Keratinocyte (primary cell): Measurements from ENCODE around the gene KIAA1217. TPM values are rescaled to one million over a fixed set of nuclear protein-coding genes. Genes with fewer than 3 reads are reported as not detected.
A peak's percentile ranks its signal among the peaks of the same experiment; 100 is the strongest.

Experiments
- DNase-seq: peaks from one replicate; pipeline ENCODE4 v3.0.0-alpha.2; 2011; ENCODE audit warnings: low read depth, missing footprints, low spot score
- FAIRE-seq: peaks from 2 replicates; lab custom pipeline; 2011; peaks lifted over from hg19 to GRCh38; lab: Jason Lieb, UNC
- H2AFZ ChIP-seq: 2 replicates; pipeline ENCODE4 v1.6.0; 2012; ENCODE audit warnings: low read length, control low read depth, inconsistent platforms; ENCODE audit not compliant: control insufficient read depth
- H3K27ac ChIP-seq: 2 replicates; pipeline ENCODE4 v1.5.1; 2011; ENCODE audit warnings: low read length; ENCODE audit not compliant: control insufficient read depth, insufficient read depth
- H3K27me3 ChIP-seq: 3 replicates; pipeline ENCODE4 v1.6.0; 2011; ENCODE audit warnings: low read length; ENCODE audit not compliant: control insufficient read depth, insufficient read depth; ENCODE audit errors: extremely low read depth
- H3K36me3 ChIP-seq, 2 experiments: 2 replicates in 1 of 2; 3 replicates in 1 of 2; pipeline ENCODE4 v1.5.1; 2011; ENCODE audit warnings: low read length in 2 of 2, mild to moderate bottlenecking in 1 of 2; ENCODE audit not compliant: control insufficient read depth in 2 of 2, insufficient read depth in 2 of 2; ENCODE audit errors: extremely low read depth in 1 of 2
- H3K4me1 ChIP-seq: 3 replicates; pipeline ENCODE4 v1.5.1; 2011; ENCODE audit warnings: low read length; ENCODE audit not compliant: control insufficient read depth, insufficient read depth; ENCODE audit errors: extremely low read depth
- H3K4me2 ChIP-seq: 3 replicates; pipeline ENCODE4 v1.6.0; 2011; ENCODE audit warnings: low read depth, low read length; ENCODE audit not compliant: control insufficient read depth, insufficient read depth; ENCODE audit errors: extremely low read depth
- H3K4me3 ChIP-seq, 3 experiments: fragments of 200-600 bp in 1 of 3; sonication (generic) in 1 of 3; 2 replicates in 2 of 3; 3 replicates in 1 of 3; pipeline ENCODE4 v1.5.1; 2011 to 2016; ENCODE audit warnings: low read length in 3 of 3, mild to moderate bottlenecking in 3 of 3, control low read depth in 2 of 3, inconsistent platforms in 1 of 3, low read depth in 1 of 3, mixed read lengths in 1 of 3, mixed run types in 1 of 3, moderate library complexity in 1 of 3; ENCODE audit not compliant: control insufficient read depth in 2 of 3, insufficient read depth in 2 of 3; ENCODE audit errors: extremely low read depth in 1 of 3
- H3K79me2 ChIP-seq: 2 replicates; pipeline ENCODE4 v1.6.0; 2012; ENCODE audit warnings: low read length; ENCODE audit not compliant: control insufficient read depth, insufficient read depth
- H3K9ac ChIP-seq: 3 replicates; pipeline ENCODE4 v1.6.0; 2011; ENCODE audit warnings: low read length; ENCODE audit not compliant: control insufficient read depth, insufficient read depth; ENCODE audit errors: extremely low read depth
- H3K9me1 ChIP-seq: 3 replicates; pipeline ENCODE4 v1.6.0; 2011; ENCODE audit warnings: low read length; ENCODE audit not compliant: control insufficient read depth, insufficient read depth; ENCODE audit errors: extremely low read depth
- H3K9me3 ChIP-seq: 2 replicates; pipeline ENCODE4 v1.5.1; 2012; ENCODE audit warnings: low read depth, low read length; ENCODE audit not compliant: control insufficient read depth
- H4K20me1 ChIP-seq: 3 replicates; pipeline ENCODE4 v1.6.0; 2011; ENCODE audit warnings: low read length; ENCODE audit not compliant: control insufficient read depth, insufficient read depth; ENCODE audit errors: extremely low read depth
- EZH2 ChIP-seq: IDR thresholded peaks from one replicate; pipeline ENCODE4 v1.6.1; 2012; ENCODE audit warnings: inconsistent platforms, mild to moderate bottlenecking, low read length, moderate library complexity
- dilution Hi-C: fragments of 300-500 bp; cut with MboI; formaldehyde crosslinking; loops from one replicate; pipeline ENCODE4 v1.7.0; 2020; ENCODE audit warnings: low sequenced_read_pairs; ENCODE audit not compliant: extremely low pct_ligation_motif_present
- polyA plus RNA-seq, 5 experiments: library from polyadenylated mRNA; depleted of rRNA in 3 of 5; stranded (reverse) in 3 of 5; stranded (forward) in 1 of 5; unstranded in 1 of 5; fragments of >200 nt; gene quantifications; 1 replicate in 1 of 5; 2 replicates in 3 of 5; 3 replicates in 1 of 5; pipeline versions ENCODE4 v1.2.1 to v1.2.3, GENCODE V29; 2011 to 2012; ENCODE audit warnings: missing spikeins in 2 of 5, low read depth in 1 of 5, low replicate concordance in 1 of 5
- TF ChIP-seq, protein P1 (sequence below), 3 experiments: IDR thresholded peaks in 1 of 3; conservative IDR thresholded peaks in 1 of 3; optimal IDR thresholded peaks in 1 of 3; 2 replicates in 2 of 3; 3 replicates in 1 of 3; pipeline versions ENCODE3 to v1.5.1; 2011; ENCODE audit warnings: low read length in 3 of 3, mild to moderate bottlenecking in 3 of 3, moderate library complexity in 2 of 3, control low read depth in 1 of 3, inconsistent platforms in 1 of 3; ENCODE audit not compliant: insufficient read depth in 2 of 3; ENCODE audit errors: extremely low read depth in 1 of 3

The KIAA1217 gene
- polyA plus RNA-seq, 1 donor (not counting 4 experiments of a cell fraction or from before 2014, with no cell fraction given), result 10.4 TPM

DNA sequence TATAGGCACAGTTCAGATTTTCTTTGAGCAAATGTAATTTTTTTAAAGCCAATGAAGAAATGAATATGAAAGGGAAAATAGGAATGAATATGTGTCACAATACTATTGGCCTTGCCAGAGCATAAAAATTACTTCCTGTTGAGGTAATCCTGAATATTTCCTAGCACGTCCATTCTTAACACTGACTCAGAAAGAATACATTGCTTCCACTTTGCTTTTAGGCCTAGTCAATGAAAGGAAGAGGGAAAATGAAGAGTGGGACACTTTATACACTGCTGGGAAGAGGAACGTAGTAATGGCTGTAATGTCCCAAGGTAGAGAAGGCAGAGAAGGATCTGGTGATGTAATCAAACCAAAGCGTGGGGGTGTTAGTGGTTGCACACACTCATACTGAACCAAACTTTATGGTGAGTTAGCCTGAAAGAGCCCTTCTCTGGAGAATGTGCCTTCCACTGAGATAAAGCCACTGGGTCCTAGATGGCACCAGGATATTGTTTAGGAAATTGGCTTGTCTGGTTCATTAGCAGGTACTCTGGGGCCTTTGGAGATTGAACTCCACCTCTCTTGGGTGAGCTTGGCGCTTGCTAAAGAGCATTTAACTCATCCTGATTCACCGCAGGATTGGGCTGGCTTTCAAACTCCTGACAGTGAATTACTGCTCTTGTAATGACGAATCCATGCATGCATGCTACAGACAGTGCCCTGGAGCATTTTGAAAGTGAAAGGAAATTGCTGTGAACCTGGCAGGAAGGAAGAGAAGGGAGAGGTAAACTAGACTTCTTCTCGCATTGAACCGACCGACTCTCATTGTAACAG lies 254.9 kb downstream of the KIAA1217 start:
- H3K36me3 ChIP-seq, result peaks cover 0 to 4% of the 10 kb centered on the region in 2 experiments
- H4K20me1 ChIP-seq, result no peaks in the 10 kb centered on the region
- FAIRE-seq, result peak; percentile 98
- peak overlapping the region; percentile 93 for H3K9ac ChIP-seq
- no peaks in the 10 kb centered on the region for H3K27me3 ChIP-seq
- TF ChIP-seq, protein P1, sequence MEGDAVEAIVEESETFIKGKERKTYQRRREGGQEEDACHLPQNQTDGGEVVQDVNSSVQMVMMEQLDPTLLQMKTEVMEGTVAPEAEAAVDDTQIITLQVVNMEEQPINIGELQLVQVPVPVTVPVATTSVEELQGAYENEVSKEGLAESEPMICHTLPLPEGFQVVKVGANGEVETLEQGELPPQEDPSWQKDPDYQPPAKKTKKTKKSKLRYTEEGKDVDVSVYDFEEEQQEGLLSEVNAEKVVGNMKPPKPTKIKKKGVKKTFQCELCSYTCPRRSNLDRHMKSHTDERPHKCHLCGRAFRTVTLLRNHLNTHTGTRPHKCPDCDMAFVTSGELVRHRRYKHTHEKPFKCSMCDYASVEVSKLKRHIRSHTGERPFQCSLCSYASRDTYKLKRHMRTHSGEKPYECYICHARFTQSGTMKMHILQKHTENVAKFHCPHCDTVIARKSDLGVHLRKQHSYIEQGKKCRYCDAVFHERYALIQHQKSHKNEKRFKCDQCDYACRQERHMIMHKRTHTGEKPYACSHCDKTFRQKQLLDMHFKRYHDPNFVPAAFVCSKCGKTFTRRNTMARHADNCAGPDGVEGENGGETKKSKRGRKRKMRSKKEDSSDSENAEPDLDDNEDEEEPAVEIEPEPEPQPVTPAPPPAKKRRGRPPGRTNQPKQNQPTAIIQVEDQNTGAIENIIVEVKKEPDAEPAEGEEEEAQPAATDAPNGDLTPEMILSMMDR (optimal IDR thresholded peaks at IDR 0.05 in 1 of 3, IDR thresholded peaks at IDR 0.05 in 1 of 3, conservative IDR thresholded peaks at IDR 0.05 in 1 of 3; ENCODE audit: extremely low read depth in 1 of 3, insufficient read depth in 2 of 3, low read length in 3 of 3), result no peak
- no peak for TF ChIP-seq EZH2
- H3K79me2 ChIP-seq, result peaks cover 16% of the 10 kb centered on the region
- H3K9me1 ChIP-seq, result no peaks in the 10 kb centered on the region
- H3K27ac ChIP-seq, result peak overlapping the region; percentile 100
- peak overlapping the region; percentile 95 for H3K4me2 ChIP-seq
- peak; percentile 93 for DNase-seq
- H3K9me3 ChIP-seq, result no peaks in the 10 kb centered on the region
- peak overlapping the region; percentile 48 for H2AFZ ChIP-seq
- H3K4me3 ChIP-seq, result peak overlapping the region in 2 of 3 experiments; percentile 4 to 52
- dilution Hi-C loops, result no loop called here
- H3K4me1 ChIP-seq, result peaks cover 47% of the 10 kb centered on the region

DNA sequence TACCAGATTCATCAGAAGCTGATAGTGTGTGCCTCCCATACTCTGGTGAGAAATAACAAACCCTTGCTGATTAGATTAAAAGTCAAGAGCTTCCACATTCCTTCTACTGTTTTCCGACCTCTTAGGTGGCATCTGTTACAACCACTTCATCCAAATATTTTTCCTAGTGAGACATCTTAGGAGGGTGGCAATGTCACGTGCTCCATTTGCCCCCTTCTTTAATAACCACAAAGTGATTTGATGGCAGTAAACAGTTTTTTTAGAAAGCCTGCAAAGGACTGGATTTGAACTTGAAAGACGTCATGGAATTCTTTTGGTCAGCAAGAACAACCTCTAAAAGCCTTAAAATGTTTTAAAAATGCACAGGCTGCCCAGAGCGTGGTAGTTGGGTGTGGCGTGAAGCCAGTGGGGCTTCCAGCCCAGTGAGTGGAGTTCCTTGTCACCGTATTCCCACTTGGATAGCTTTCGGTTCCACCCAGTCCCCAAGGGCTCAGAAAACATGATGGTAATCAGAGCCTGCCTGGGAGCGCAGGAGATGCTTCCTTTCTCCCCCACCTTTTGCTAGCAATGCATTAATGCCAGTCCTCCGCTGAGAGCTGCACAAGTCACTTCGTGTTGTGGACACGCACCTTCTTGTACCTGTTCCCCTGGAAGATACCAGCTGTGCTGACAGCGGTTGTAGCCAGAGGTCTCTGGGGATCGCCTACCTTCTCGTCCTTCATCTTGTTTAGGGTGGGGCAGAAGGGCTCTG lies 256.4 kb downstream of the KIAA1217 start:
- H3K9me3 ChIP-seq, result no peaks in the 10 kb centered on the region
- TF ChIP-seq, protein P1 (optimal IDR thresholded peaks at IDR 0.05 in 1 of 3, IDR thresholded peaks at IDR 0.05 in 1 of 3, conservative IDR thresholded peaks at IDR 0.05 in 1 of 3; ENCODE audit: extremely low read depth in 1 of 3, insufficient read depth in 2 of 3, low read length in 3 of 3), result no peak
- no peak for TF ChIP-seq EZH2
- dilution Hi-C loops, result no loop called here
- H4K20me1 ChIP-seq, result no peaks in the 10 kb centered on the region
- peaks cover 25% of the 10 kb centered on the region for H3K79me2 ChIP-seq
- H3K9ac ChIP-seq, result peak overlapping the region; percentile 93
- H3K27ac ChIP-seq, result peak overlapping the region; percentile 100
- no peaks in the 10 kb centered on the region for H3K27me3 ChIP-seq
- H3K36me3 ChIP-seq, result no peaks in the 10 kb centered on the region
- peak overlapping the region; percentile 95 for H3K4me2 ChIP-seq
- peak overlapping the region; percentile 48 for H2AFZ ChIP-seq
- FAIRE-seq (peak; percentile 92), DNase-seq (no peak)
- peak overlapping the region; percentile 12 to 85 (median 63) for H3K4me3 ChIP-seq
- peaks cover 47% of the 10 kb centered on the region for H3K4me1 ChIP-seq
- peaks cover 3% of the 10 kb centered on the region for H3K9me1 ChIP-seq
